OCI-LY3 (cell line): Measurements from ENCODE around the gene LRP5.

Experiments
- CTCF ChIP-seq: fragments of 200-600, 300-600 bp; sonication (generic); IDR thresholded peaks from 2 replicates; pipeline ENCODE4 v1.5.1; 2014; ENCODE audit warnings: antibody characterized with exemption, low read length, low read depth
- EZH2phosphoT487 ChIP-seq: fragments of 200-600 bp; shearing (Covaris generic); IDR thresholded peaks from 2 replicates; pipeline ENCODE4 v1.6.1; 2018; ENCODE audit warnings: antibody characterized with exemption, mixed run types, low read depth

GRCh38 chr11:68325183-68325906, 13.0 kb downstream of the LRP5 start:
- TF ChIP-seq CTCF: no peak
- TF ChIP-seq EZH2phosphoT487: no peak
